GM19239 (cell line): ENCODE measurements around the gene TMEM184C.
A peak's percentile ranks its signal among the peaks of the same experiment; 100 is the strongest.

ENCODE experiments used
- DNase-seq: peaks from one replicate; pipeline ENCODE4 v3.0.0; 2011; ENCODE audit warnings: low spot score; ENCODE audit not compliant: insufficient read length
- FAIRE-seq: peaks from 2 replicates; lab custom pipeline; 2011; peaks lifted over from hg19 to GRCh38; lab: Jason Lieb, UNC

The TMEM184C gene

GRCh38 chr4:147617173-147617840 lies at the start of gene TMEM184C:
Gene TMEM184C, plus strand, starts transcription at chr4:147617397. Its CDS starts 560 bp downstream, at chr4:147617957.
- FAIRE-seq = peak; percentile 100
- peak; percentile 69 for DNase-seq

- DNase-seq = no peak
- FAIRE-seq = no peak
Observed at GRCh38 chr4:147570616-147571015, 46.6 kb upstream of the TMEM184C start.

GRCh38 chr4:147571036-147571770 lies 46.0 kb upstream of the TMEM184C start:
- FAIRE-seq (no peak), DNase-seq (no peak)

- FAIRE-seq (no peak), DNase-seq (no peak)
Observed at GRCh38 chr4:147576084-147576483, 41.1 kb upstream of the TMEM184C start.

- FAIRE-seq = no peak
- DNase-seq = no peak
Observed at GRCh38 chr4:147578051-147578476, 39.1 kb upstream of the TMEM184C start.

- no peak for DNase-seq
- FAIRE-seq = no peak
Observed at GRCh38 chr4:147578593-147578992, 38.6 kb upstream of the TMEM184C start.

GRCh38 chr4:147580396-147580795 lies 36.8 kb upstream of the TMEM184C start:
- no peak for FAIRE-seq
- DNase-seq = no peak

- FAIRE-seq (no peak), DNase-seq (no peak)
Observed at GRCh38 chr4:147581606-147582350, 35.4 kb upstream of the TMEM184C start.

GRCh38 chr4:147582386-147583060 lies 34.7 kb upstream of the TMEM184C start:
- FAIRE-seq = no peak
- DNase-seq = no peak

GRCh38 chr4:147583876-147584275 lies 33.3 kb upstream of the TMEM184C start:
- FAIRE-seq (no peak), DNase-seq (no peak)

GRCh38 chr4:147586032-147586431 lies 31.2 kb upstream of the TMEM184C start:
- DNase-seq = no peak
- no peak for FAIRE-seq

GRCh38 chr4:147586637-147587036 lies 30.6 kb upstream of the TMEM184C start:
- no peak for FAIRE-seq

GRCh38 chr4:147587041-147587440 lies 30.2 kb upstream of the TMEM184C start:
- FAIRE-seq (no peak), DNase-seq (no peak)

More at GRCh38 chr4:147586637-147587036, 30.6 kb upstream of the TMEM184C start:
- DNase-seq = no peak

- DNase-seq (no peak), FAIRE-seq (no peak)
Observed at GRCh38 chr4:147589586-147589985, 27.6 kb upstream of the TMEM184C start.

GRCh38 chr4:147590249-147590920 lies 26.8 kb upstream of the TMEM184C start:
- FAIRE-seq (peak; percentile 96), DNase-seq (peak; percentile 17)

- FAIRE-seq (no peak), DNase-seq (no peak)
Observed at GRCh38 chr4:147591106-147591505, 26.1 kb upstream of the TMEM184C start.

GRCh38 chr4:147594107-147594506 lies 23.1 kb upstream of the TMEM184C start:
- DNase-seq (no peak), FAIRE-seq (no peak)

- no peak for FAIRE-seq
- no peak for DNase-seq
Observed at GRCh38 chr4:147594578-147594977, 22.6 kb upstream of the TMEM184C start.

- FAIRE-seq (no peak), DNase-seq (no peak)
Observed at GRCh38 chr4:147596377-147596776, 20.8 kb upstream of the TMEM184C start.

- no peak for FAIRE-seq
- no peak for DNase-seq
Observed at GRCh38 chr4:147596981-147597380, 20.2 kb upstream of the TMEM184C start.
